WTC11 (cell line): Measurements from ENCODE around the gene PLEKHA6. TPM values are rescaled to one million over a fixed set of nuclear protein-coding genes. Genes with fewer than 3 reads are reported as not detected.

Source experiments
- ATAC-seq: fragments of 200-7000 bp; cut with Tn5 transposase; 2 replicates; pipeline ENCODE4 v1.10.0; 2021; ENCODE audit warnings: mild to moderate bottlenecking, moderate library complexity
- CTCF ChIA-PET: fragments of 300-600 bp; sonication (Branson Sonifier 250); formaldehyde crosslinking; loops from one replicate; lab custom pipeline; 2021; ENCODE audit warnings: antibody characterized with exemption; lab: Charles Lee
- POLR2A ChIA-PET: fragments of 350-600 bp; sonication (Branson Sonifier 250); formaldehyde crosslinking; loops from one replicate; lab custom pipeline; 2021; ENCODE audit warnings: antibody characterized with exemption; lab: Charles Lee
- DNase-seq: peaks from one replicate; pipeline ENCODE4 v3.0.0; 2021; ENCODE audit warnings: low spot score
- H3K27ac Mint-ChIP-seq: 2 replicates; pipeline ENCODE4 v1.8.0; 2021; ENCODE audit warnings: mixed read lengths
- H3K27me3 Mint-ChIP-seq: 2 replicates; pipeline ENCODE4 v1.8.0; 2021; ENCODE audit warnings: low read depth, mild to moderate bottlenecking, moderate library complexity, mixed read lengths
- H3K36me3 Mint-ChIP-seq: 2 replicates; pipeline ENCODE4 v1.8.0; 2021; ENCODE audit warnings: mixed read lengths
- H3K4me1 Mint-ChIP-seq: 2 replicates; pipeline ENCODE4 v1.8.0; 2022; ENCODE audit warnings: mixed read lengths
- H3K4me3 Mint-ChIP-seq: 2 replicates; pipeline ENCODE4 v1.8.0; 2021; ENCODE audit warnings: mild to moderate bottlenecking, moderate library complexity, mixed read lengths
- H3K9me3 Mint-ChIP-seq: 2 replicates; pipeline ENCODE4 v1.8.0; 2021; ENCODE audit warnings: mixed read lengths
- ELF4 ChIP-seq: sonication (generic); formaldehyde crosslinking; IDR thresholded peaks from 2 replicates; pipeline ENCODE4 v1.8.1; 2022; ENCODE audit warnings: low read depth, mild to moderate bottlenecking, moderate library complexity, missing genetic modification reagents
- HMGXB4 ChIP-seq: sonication (generic); formaldehyde crosslinking; IDR thresholded peaks from 2 replicates; pipeline ENCODE4 v1.8.1; 2023; ENCODE audit warnings: mild to moderate bottlenecking, moderate library complexity, missing genetic modification reagents
- KAT7 ChIP-seq: sonication (generic); formaldehyde crosslinking; IDR thresholded peaks from 2 replicates; pipeline ENCODE4 v1.8.1; 2023; ENCODE audit warnings: missing genetic modification reagents, mild to moderate bottlenecking, borderline replicate concordance
- NFATC4 ChIP-seq: fragments of 250-450 bp; sonication (Bioruptor Pico); IDR thresholded peaks from 2 replicates; pipeline ENCODE4 v1.9.0; 2021; ENCODE audit warnings: mild to moderate bottlenecking
- NR1H2 ChIP-seq: sonication (generic); formaldehyde crosslinking; IDR thresholded peaks from 2 replicates; pipeline ENCODE4 v1.9.0; 2021; ENCODE audit warnings: mild to moderate bottlenecking, moderate library complexity, missing genetic modification reagents
- NR2C2 ChIP-seq: sonication (generic); formaldehyde crosslinking; IDR thresholded peaks from 2 replicates; pipeline ENCODE4 v1.8.0; 2022; ENCODE audit warnings: mild to moderate bottlenecking, missing genetic modification reagents
- OVOL2 ChIP-seq: fragments of 250-450 bp; sonication (Bioruptor Pico); IDR thresholded peaks from 2 replicates; pipeline ENCODE4 v1.9.0; 2021; ENCODE audit warnings: mild to moderate bottlenecking, borderline replicate concordance
- PRRX2 ChIP-seq: fragments of 250-450 bp; sonication (Bioruptor Pico); IDR thresholded peaks from 2 replicates; pipeline ENCODE4 v1.8.0; 2021; ENCODE audit warnings: mild to moderate bottlenecking
- ZNF121 ChIP-seq: sonication (generic); formaldehyde crosslinking; IDR thresholded peaks from 2 replicates; pipeline ENCODE4 v1.8.0; 2023; ENCODE audit warnings: missing genetic modification reagents
- ZNF263 ChIP-seq: sonication (generic); formaldehyde crosslinking; IDR thresholded peaks from 2 replicates; pipeline ENCODE4 v1.8.1; 2022; ENCODE audit warnings: low read depth, mild to moderate bottlenecking, moderate library complexity, missing genetic modification reagents
- ZNF281 ChIP-seq: sonication (generic); formaldehyde crosslinking; IDR thresholded peaks from 2 replicates; pipeline ENCODE4 v1.8.0; 2023; ENCODE audit warnings: mild to moderate bottlenecking, missing genetic modification reagents
- total RNA-seq: library from RNA; stranded (reverse); gene quantifications from 3 replicates; pipeline ENCODE4 v1.2.3, GENCODE V29; 2021
- TF ChIP-seq, protein P1 (sequence below): sonication (generic); formaldehyde crosslinking; IDR thresholded peaks from 2 replicates; pipeline ENCODE4 v1.8.1; 2023; ENCODE audit warnings: mild to moderate bottlenecking, missing genetic modification reagents, moderate library complexity
- TF ChIP-seq, protein P2 (sequence below): sonication (generic); formaldehyde crosslinking; IDR thresholded peaks from 2 replicates; pipeline ENCODE4 v1.8.0; 2022; ENCODE audit warnings: mild to moderate bottlenecking, missing genetic modification reagents
- TF ChIP-seq, protein P3 (sequence below): sonication (generic); formaldehyde crosslinking; IDR thresholded peaks from 2 replicates; pipeline ENCODE4 v1.8.0; 2022; ENCODE audit warnings: mild to moderate bottlenecking, missing genetic modification reagents
- TF ChIP-seq, protein P4 (sequence below): fragments of 250-450 bp; sonication (Bioruptor Pico); IDR thresholded peaks from 2 replicates; pipeline ENCODE4 v1.9.0; 2021; ENCODE audit warnings: mild to moderate bottlenecking

The PLEKHA6 gene
- total RNA-seq, 1 experiment from 2014 or later = 11.6 TPM

DNA sequence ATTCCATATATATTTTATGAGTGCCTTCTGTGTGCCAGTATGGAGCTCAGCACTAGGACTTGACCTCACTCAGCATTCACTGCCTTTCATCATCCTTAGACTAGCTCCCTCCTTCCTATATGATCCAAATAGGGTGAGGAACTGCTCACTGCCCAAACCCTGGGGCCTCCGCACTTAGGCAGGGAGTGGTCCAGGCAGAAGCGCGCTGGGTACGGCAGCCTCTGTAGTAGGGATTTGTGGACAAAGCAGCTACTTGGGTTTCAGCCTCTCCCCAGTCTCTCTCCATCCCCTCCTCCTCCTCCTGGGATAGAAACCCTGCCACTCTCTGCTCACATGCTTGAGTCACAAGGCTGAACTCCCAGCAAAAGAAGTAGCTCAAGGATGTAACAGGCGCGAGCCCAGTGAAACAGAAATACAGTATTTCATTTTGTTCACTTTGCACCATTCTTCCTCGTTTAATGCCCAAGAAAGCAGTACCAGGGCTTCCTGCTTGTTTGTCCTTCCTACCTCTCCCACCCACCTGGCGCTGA is 32.9 kb downstream of the PLEKHA6 start:
- Mint-ChIP-seq H3K27ac (no peak overlapping the region), H3K27me3 (no peaks in the 10 kb centered on the region), H3K4me3 (no peak overlapping the region), H3K36me3 (no peaks in the 10 kb centered on the region), H3K9me3 (peaks cover 5% of the 10 kb centered on the region), H3K4me1 (peaks cover 23% of the 10 kb centered on the region)
- no peak for TF ChIP-seq KAT7
- TF ChIP-seq, protein P1, sequence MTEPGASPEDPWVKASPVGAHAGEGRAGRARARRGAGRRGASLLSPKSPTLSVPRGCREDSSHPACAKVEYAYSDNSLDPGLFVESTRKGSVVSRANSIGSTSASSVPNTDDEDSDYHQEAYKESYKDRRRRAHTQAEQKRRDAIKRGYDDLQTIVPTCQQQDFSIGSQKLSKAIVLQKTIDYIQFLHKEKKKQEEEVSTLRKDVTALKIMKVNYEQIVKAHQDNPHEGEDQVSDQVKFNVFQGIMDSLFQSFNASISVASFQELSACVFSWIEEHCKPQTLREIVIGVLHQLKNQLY = no peak
- DNase-seq (no peak), ATAC-seq (no peak)
- ChIA-PET CTCF (interaction anchor here (0.9 to 1.5 kb wide), 5 partner anchors 19 to 113 kb away, joined by 3 to 4 read pairs (median 3); partner anchors contain the start of gene GOLT1A), POLR2A (no interaction called here)

GRCh38 chr1:204325944-204326343 is 33.8 kb downstream of the PLEKHA6 start:
- Mint-ChIP-seq H3K4me1 (peaks cover 24% of the 10 kb centered on the region), H3K27me3 (no peaks in the 10 kb centered on the region), H3K4me3 (no peak overlapping the region), H3K9me3 (peaks cover 5% of the 10 kb centered on the region), H3K36me3 (no peaks in the 10 kb centered on the region), H3K27ac (no peak overlapping the region)
- TF ChIP-seq, protein P2, sequence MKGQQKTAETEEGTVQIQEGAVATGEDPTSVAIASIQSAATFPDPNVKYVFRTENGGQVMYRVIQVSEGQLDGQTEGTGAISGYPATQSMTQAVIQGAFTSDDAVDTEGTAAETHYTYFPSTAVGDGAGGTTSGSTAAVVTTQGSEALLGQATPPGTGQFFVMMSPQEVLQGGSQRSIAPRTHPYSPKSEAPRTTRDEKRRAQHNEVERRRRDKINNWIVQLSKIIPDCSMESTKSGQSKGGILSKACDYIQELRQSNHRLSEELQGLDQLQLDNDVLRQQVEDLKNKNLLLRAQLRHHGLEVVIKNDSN (CRISPR knock-in tag) = no peak
- TF ChIP-seq OVOL2 (CRISPR knock-in tag) (no peak), NR2C2 (no peak)
- TF ChIP-seq, protein P3, sequence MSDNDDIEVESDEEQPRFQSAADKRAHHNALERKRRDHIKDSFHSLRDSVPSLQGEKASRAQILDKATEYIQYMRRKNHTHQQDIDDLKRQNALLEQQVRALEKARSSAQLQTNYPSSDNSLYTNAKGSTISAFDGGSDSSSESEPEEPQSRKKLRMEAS = no peak
- POLR2A ChIA-PET = no interaction called here
- no peak for DNase-seq
- CTCF ChIA-PET = interaction anchor here (1.0 to 1.5 kb wide), 3 partner anchors 18 to 67 kb away, joined by 4 read pairs; no protein-coding TSS in a partner anchor
- ATAC-seq = no peak

DNA sequence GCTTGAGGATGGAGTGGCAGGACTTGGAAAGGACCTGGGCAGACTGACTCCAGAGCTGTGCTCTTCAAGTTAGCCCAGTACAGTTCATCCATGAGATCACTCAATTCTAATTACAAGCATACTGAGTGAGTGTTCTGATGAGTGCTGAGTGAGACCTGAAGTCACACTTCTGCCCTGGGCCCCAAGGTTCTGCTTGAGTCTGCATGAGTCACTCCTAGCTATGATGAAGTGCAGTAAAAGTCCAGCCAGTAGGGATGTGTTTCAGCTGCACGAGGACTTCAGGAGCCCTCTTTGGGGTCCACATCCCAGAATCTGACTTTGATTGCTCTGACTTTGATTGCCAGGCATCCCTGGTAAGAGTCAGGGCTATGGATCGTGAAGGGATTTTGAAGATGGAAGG is 35.8 kb downstream of the PLEKHA6 start:
- Mint-ChIP-seq H3K36me3 (no peaks in the 10 kb centered on the region), H3K9me3 (0 out of 2 replicates have a peak, but pooled peaks cover under 1% of the 10 kb centered on the region), H3K27ac (no peak overlapping the region), H3K4me1 (peaks cover 24% of the 10 kb centered on the region), H3K27me3 (no peaks in the 10 kb centered on the region), H3K4me3 (no peak overlapping the region)
- CTCF ChIA-PET = interaction anchor here (0.5 to 1.6 kb wide), 5 partner anchors 40 to 1090 kb away, joined by 3 to 5 read pairs (median 4); no protein-coding TSS in a partner anchor
- POLR2A ChIA-PET = interaction anchor here (0.6 kb wide), 1 partner anchor 23 kb away, joined by 7 read pairs; no protein-coding TSS in a partner anchor
- no peak for TF ChIP-seq HMGXB4
- no peak for TF ChIP-seq NR1H2 (CRISPR knock-in tag)
- no peak for TF ChIP-seq ZNF281 (CRISPR knock-in tag)
- no peak for TF ChIP-seq ZNF121 (CRISPR knock-in tag)
- no peak for TF ChIP-seq PRRX2 (CRISPR knock-in tag)
- TF ChIP-seq, protein P4, sequence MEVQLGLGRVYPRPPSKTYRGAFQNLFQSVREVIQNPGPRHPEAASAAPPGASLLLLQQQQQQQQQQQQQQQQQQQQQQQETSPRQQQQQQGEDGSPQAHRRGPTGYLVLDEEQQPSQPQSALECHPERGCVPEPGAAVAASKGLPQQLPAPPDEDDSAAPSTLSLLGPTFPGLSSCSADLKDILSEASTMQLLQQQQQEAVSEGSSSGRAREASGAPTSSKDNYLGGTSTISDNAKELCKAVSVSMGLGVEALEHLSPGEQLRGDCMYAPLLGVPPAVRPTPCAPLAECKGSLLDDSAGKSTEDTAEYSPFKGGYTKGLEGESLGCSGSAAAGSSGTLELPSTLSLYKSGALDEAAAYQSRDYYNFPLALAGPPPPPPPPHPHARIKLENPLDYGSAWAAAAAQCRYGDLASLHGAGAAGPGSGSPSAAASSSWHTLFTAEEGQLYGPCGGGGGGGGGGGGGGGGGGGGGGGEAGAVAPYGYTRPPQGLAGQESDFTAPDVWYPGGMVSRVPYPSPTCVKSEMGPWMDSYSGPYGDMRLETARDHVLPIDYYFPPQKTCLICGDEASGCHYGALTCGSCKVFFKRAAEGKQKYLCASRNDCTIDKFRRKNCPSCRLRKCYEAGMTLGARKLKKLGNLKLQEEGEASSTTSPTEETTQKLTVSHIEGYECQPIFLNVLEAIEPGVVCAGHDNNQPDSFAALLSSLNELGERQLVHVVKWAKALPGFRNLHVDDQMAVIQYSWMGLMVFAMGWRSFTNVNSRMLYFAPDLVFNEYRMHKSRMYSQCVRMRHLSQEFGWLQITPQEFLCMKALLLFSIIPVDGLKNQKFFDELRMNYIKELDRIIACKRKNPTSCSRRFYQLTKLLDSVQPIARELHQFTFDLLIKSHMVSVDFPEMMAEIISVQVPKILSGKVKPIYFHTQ (CRISPR knock-in tag) = no peak
- no peak for TF ChIP-seq NFATC4
- no peak for TF ChIP-seq ZNF263 (CRISPR knock-in tag)
- no peak for TF ChIP-seq ELF4
- ATAC-seq = no peak
- DNase-seq = no peak
